ENCODE measurements around the gene AFDN. TPM values are rescaled to one million over a fixed set of nuclear protein-coding genes. Genes with fewer than 3 reads are reported as not detected.

AFDN gene
- total and polyA plus RNA-seq, 2 experiments from 2014 or later, result 119 to 299 TPM

- Histone ChIP-seq H3K36me3 (no peaks in the 10 kb centered on the region), H3K4me3 (no peak overlapping the region), H3K4me1 (ENCODE audit: low read depth) (no peaks in the 10 kb centered on the region), H3K9me3 (ENCODE audit: low read depth) (no peaks in the 10 kb centered on the region), H3K27me3 (no peaks in the 10 kb centered on the region), H3K27ac (no peak overlapping the region)
- no peak for DNase-seq (ENCODE audit: low read depth in 1 of 2, low spot score in 1 of 2)
- TF ChIP-seq CTCF (IDR thresholded peaks at IDR 0.05; ENCODE audit: low read depth, low read length), result no peak
These were observed 168.6 kb downstream of the AFDN start for GRCh38 chr6:167995302-167995701.

GRCh38 chr6:167995731-167996151 lies 169.0 kb downstream of the AFDN start:
- no peak for DNase-seq (ENCODE audit: low read depth in 1 of 2, low spot score in 1 of 2)
- Histone ChIP-seq H3K36me3 (no peaks in the 10 kb centered on the region), H3K27ac (no peak overlapping the region), H3K9me3 (ENCODE audit: low read depth) (no peaks in the 10 kb centered on the region), H3K4me3 (no peak overlapping the region), H3K27me3 (no peaks in the 10 kb centered on the region), H3K4me1 (ENCODE audit: low read depth) (no peaks in the 10 kb centered on the region)
- no peak for TF ChIP-seq CTCF (IDR thresholded peaks at IDR 0.05; ENCODE audit: low read depth, low read length)

GRCh38 chr6:167996424-167997199 lies 169.9 kb downstream of the AFDN start:
- H3K4me3 ChIP-seq, result no peak overlapping the region
- H3K36me3 ChIP-seq, result no peaks in the 10 kb centered on the region
- no peaks in the 10 kb centered on the region for H3K27me3 ChIP-seq
- no peak overlapping the region for H3K27ac ChIP-seq
- no peaks in the 10 kb centered on the region for H3K9me3 ChIP-seq (ENCODE audit: low read depth)
- no peak for TF ChIP-seq CTCF (IDR thresholded peaks at IDR 0.05; ENCODE audit: low read depth, low read length)
- no peaks in the 10 kb centered on the region for H3K4me1 ChIP-seq (ENCODE audit: low read depth)
- DNase-seq (ENCODE audit: low read depth in 1 of 2, low spot score in 1 of 2), result no peak

- Histone ChIP-seq H3K36me3 (no peaks in the 10 kb centered on the region), H3K4me1 (ENCODE audit: low read depth) (no peaks in the 10 kb centered on the region), H3K27ac (no peak within 1 kb of the TSS), H3K4me3 (no peak within 1 kb of the TSS), H3K9me3 (ENCODE audit: low read depth) (no peaks in the 10 kb centered on the region), H3K27me3 (no peaks in the 10 kb centered on the region)
- TF ChIP-seq CTCF (IDR thresholded peaks at IDR 0.05; ENCODE audit: low read depth, low read length), result no peak
- no peak for DNase-seq (ENCODE audit: low read depth in 1 of 2, low spot score in 1 of 2)
These were observed 170.9 kb downstream of the AFDN start, which contains the start of gene KIF25 for GRCh38 chr6:167997642-167998041. TSS of gene KIF25 (plus strand) at chr6:167997671. CDS start at chr6:168029586, 31,915 bp downstream.

- Histone ChIP-seq H3K27me3 (no peaks in the 10 kb centered on the region), H3K4me3 (no peak overlapping the region), H3K4me1 (ENCODE audit: low read depth) (no peaks in the 10 kb centered on the region), H3K9me3 (ENCODE audit: low read depth) (no peaks in the 10 kb centered on the region), H3K27ac (no peak overlapping the region), H3K36me3 (no peaks in the 10 kb centered on the region)
- no peak for DNase-seq (ENCODE audit: low read depth in 1 of 2, low spot score in 1 of 2)
- no peak for TF ChIP-seq CTCF (IDR thresholded peaks at IDR 0.05; ENCODE audit: low read depth, low read length)
These were observed 171.5 kb downstream of the AFDN start for GRCh38 chr6:167998215-167998614.

Data from cardiac muscle cell (in vitro differentiated cells and primary cell).